ENCODE measurements around the gene RPL7A. TPM values are rescaled to one million over a fixed set of nuclear protein-coding genes. Genes with fewer than 3 reads are reported as not detected.

RPL7A gene
- total and polyA plus RNA-seq, 2 of the 13 experiments (the other 11 are each of a cell fraction or from before 2014, with no cell fraction given), result 2,401 to 2,938 TPM

DNA sequence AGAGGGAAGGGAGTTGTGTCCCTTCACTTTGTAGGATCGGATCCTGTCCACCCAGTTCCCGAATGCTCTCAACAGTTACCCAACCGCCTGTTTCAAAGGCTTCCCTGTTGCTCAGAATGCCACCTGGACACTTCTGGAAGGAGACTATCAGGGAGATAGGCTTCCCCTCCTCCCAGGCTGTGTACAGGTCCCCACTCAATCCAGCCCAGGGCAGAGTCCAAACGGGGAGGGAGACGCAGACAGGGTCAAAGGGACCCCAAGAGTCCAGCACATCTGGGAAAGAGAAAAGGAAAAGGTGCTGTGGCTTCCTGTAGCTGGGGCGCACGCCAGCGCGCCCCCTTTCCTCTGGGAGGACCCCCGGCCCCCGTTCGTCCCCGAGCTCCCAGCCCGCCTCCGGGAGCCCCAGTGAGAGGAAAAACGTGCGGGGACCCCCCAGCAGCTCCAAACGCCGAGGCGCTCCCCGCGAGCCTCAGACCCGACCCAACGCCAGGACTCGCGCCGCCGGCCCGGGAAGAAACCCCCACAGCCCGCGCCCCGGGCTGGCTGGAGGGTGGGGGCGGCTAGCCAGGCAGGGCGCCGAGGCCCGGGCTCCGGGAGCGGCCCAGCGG is 27.2 kb downstream of the RPL7A start (continued):
- TF ChIP-seq, protein P1, sequence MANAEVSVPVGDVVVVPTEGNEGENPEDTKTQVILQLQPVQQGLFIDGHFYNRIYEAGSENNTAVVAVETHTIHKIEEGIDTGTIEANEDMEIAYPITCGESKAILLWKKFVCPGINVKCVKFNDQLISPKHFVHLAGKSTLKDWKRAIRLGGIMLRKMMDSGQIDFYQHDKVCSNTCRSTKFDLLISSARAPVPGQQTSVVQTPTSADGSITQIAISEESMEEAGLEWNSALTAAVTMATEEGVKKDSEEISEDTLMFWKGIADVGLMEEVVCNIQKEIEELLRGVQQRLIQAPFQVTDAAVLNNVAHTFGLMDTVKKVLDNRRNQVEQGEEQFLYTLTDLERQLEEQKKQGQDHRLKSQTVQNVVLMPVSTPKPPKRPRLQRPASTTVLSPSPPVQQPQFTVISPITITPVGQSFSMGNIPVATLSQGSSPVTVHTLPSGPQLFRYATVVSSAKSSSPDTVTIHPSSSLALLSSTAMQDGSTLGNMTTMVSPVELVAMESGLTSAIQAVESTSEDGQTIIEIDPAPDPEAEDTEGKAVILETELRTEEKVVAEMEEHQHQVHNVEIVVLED (CRISPR knock-in tag; IDR thresholded peaks at IDR 0.05; ENCODE audit: borderline replicate concordance), result peak; percentile 52; the same call in 1 of the 2 replicates
- no peak for TF ChIP-seq PHF5A (CRISPR knock-in tag; IDR thresholded peaks at IDR 0.05; ENCODE audit: low read depth, unreplicated experiment)
- no peak for TF ChIP-seq NR3C1 (CRISPR knock-in tag; IDR thresholded peaks at IDR 0.05)
- TF ChIP-seq ZSCAN20 (CRISPR knock-in tag; IDR thresholded peaks at IDR 0.05; ENCODE audit: borderline replicate concordance), result no peak
- no peak for TF ChIP-seq TMF1 (CRISPR knock-in tag; IDR thresholded peaks at IDR 0.05; ENCODE audit: low read depth)
- no peak for TF ChIP-seq RFXANK (CRISPR knock-in tag; IDR thresholded peaks at IDR 0.05)
- no peak for TF ChIP-seq ELF3 (CRISPR knock-in tag; IDR thresholded peaks at IDR 0.05)
- no peak for TF ChIP-seq ARNTL (CRISPR knock-in tag; IDR thresholded peaks at IDR 0.05)
- TF ChIP-seq ATRX (CRISPR knock-in tag; IDR thresholded peaks at IDR 0.05; ENCODE audit: borderline replicate concordance), result no peak
- no peak for TF ChIP-seq ZNF331 (CRISPR knock-in tag; IDR thresholded peaks at IDR 0.05)
- TF ChIP-seq, protein P2, sequence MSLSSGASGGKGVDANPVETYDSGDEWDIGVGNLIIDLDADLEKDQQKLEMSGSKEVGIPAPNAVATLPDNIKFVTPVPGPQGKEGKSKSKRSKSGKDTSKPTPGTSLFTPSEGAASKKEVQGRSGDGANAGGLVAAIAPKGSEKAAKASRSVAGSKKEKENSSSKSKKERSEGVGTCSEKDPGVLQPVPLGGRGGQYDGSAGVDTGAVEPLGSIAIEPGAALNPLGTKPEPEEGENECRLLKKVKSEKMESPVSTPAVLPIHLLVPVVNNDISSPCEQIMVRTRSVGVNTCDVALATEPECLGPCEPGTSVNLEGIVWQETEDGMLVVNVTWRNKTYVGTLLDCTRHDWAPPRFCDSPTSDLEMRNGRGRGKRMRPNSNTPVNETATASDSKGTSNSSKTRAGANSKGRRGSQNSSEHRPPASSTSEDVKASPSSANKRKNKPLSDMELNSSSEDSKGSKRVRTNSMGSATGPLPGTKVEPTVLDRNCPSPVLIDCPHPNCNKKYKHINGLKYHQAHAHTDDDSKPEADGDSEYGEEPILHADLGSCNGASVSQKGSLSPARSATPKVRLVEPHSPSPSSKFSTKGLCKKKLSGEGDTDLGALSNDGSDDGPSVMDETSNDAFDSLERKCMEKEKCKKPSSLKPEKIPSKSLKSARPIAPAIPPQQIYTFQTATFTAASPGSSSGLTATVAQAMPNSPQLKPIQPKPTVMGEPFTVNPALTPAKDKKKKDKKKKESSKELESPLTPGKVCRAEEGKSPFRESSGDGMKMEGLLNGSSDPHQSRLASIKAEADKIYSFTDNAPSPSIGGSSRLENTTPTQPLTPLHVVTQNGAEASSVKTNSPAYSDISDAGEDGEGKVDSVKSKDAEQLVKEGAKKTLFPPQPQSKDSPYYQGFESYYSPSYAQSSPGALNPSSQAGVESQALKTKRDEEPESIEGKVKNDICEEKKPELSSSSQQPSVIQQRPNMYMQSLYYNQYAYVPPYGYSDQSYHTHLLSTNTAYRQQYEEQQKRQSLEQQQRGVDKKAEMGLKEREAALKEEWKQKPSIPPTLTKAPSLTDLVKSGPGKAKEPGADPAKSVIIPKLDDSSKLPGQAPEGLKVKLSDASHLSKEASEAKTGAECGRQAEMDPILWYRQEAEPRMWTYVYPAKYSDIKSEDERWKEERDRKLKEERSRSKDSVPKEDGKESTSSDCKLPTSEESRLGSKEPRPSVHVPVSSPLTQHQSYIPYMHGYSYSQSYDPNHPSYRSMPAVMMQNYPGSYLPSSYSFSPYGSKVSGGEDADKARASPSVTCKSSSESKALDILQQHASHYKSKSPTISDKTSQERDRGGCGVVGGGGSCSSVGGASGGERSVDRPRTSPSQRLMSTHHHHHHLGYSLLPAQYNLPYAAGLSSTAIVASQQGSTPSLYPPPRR (CRISPR knock-in tag; IDR thresholded peaks at IDR 0.05; ENCODE audit: borderline replicate concordance), result no peak
- TF ChIP-seq NR1H2 (CRISPR knock-in tag; IDR thresholded peaks at IDR 0.05; ENCODE audit: borderline replicate concordance, low read depth), result no peak
- no peak for TF ChIP-seq BRCA1 (CRISPR knock-in tag; IDR thresholded peaks at IDR 0.05)
- TF ChIP-seq HDAC1 (CRISPR knock-in tag; IDR thresholded peaks at IDR 0.05), result peak; percentile 50; the same call in 1 of the 2 replicates
- TF ChIP-seq, protein P3, sequence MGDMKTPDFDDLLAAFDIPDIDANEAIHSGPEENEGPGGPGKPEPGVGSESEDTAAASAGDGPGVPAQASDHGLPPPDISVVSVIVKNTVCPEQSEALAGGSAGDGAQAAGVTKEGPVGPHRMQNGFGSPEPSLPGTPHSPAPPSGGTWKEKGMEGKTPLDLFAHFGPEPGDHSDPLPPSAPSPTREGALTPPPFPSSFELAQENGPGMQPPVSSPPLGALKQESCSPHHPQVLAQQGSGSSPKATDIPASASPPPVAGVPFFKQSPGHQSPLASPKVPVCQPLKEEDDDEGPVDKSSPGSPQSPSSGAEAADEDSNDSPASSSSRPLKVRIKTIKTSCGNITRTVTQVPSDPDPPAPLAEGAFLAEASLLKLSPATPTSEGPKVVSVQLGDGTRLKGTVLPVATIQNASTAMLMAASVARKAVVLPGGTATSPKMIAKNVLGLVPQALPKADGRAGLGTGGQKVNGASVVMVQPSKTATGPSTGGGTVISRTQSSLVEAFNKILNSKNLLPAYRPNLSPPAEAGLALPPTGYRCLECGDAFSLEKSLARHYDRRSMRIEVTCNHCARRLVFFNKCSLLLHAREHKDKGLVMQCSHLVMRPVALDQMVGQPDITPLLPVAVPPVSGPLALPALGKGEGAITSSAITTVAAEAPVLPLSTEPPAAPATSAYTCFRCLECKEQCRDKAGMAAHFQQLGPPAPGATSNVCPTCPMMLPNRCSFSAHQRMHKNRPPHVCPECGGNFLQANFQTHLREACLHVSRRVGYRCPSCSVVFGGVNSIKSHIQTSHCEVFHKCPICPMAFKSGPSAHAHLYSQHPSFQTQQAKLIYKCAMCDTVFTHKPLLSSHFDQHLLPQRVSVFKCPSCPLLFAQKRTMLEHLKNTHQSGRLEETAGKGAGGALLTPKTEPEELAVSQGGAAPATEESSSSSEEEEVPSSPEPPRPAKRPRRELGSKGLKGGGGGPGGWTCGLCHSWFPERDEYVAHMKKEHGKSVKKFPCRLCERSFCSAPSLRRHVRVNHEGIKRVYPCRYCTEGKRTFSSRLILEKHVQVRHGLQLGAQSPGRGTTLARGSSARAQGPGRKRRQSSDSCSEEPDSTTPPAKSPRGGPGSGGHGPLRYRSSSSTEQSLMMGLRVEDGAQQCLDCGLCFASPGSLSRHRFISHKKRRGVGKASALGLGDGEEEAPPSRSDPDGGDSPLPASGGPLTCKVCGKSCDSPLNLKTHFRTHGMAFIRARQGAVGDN (CRISPR knock-in tag; IDR thresholded peaks at IDR 0.05), result no peak
- TF ChIP-seq ZNF12 (CRISPR knock-in tag; IDR thresholded peaks at IDR 0.05), result no peak
- TF ChIP-seq ZFAT (CRISPR knock-in tag; conservative IDR thresholded peaks at IDR 0.05), result no peak; the same call in 1 of the 2 replicates
- TF ChIP-seq ZNF317 (CRISPR knock-in tag; IDR thresholded peaks at IDR 0.05), result no peak
- peak; percentile 32; the same call in 1 of the 2 replicates for TF ChIP-seq TBX2 (CRISPR knock-in tag; IDR thresholded peaks at IDR 0.05; ENCODE audit: borderline replicate concordance)
- TF ChIP-seq JUN (CRISPR knock-in tag; IDR thresholded peaks at IDR 0.05), result no peak
- TF ChIP-seq BHLHE40 (IDR thresholded peaks at IDR 0.05; ENCODE audit: low read length), result no peak
- no peak for TF ChIP-seq ZNF251 (CRISPR knock-in tag; IDR thresholded peaks at IDR 0.05)

Data from HepG2 (cell line).